ENCODE results near the gene UQCRC1. TPM values are rescaled to one million over a fixed set of nuclear protein-coding genes. Genes with fewer than 3 reads are reported as not detected.

The UQCRC1 gene
- total RNA-seq, 4 donors from 2014 or later: 195 to 346 (median 302) TPM

GRCh38 chr3:48572517-48572916, 36.9 kb downstream of the UQCRC1 start:
- Histone ChIP-seq H3K36me3 (no peaks in the 10 kb centered on the region), H3K4me3 (no peak overlapping the region), H3K27ac (no peak overlapping the region), H3K27me3 (no peaks in the 10 kb centered on the region), H3K9me3 (no peaks in the 10 kb centered on the region), H3K4me1 (no peaks in the 10 kb centered on the region)
- 100% methylated on average over 1 of the region's 7 CpGs for WGBS, 2 donors (ENCODE audit: low coverage in 1 of 2)
- no peak for TF ChIP-seq POLR2A (IDR thresholded peaks at IDR 0.05)
- TF ChIP-seq CTCF (IDR thresholded peaks at IDR 0.05): no peak
- no peak for TF ChIP-seq EP300 (IDR thresholded peaks at IDR 0.05)
- TF ChIP-seq POLR2AphosphoS5 (IDR thresholded peaks at IDR 0.05): no peak
- no peak for ATAC-seq

GRCh38 chr3:48571938-48572337, 37.5 kb downstream of the UQCRC1 start:
- ATAC-seq: no peak
- no peak overlapping the region for H3K4me3 ChIP-seq
- WGBS, 2 donors (ENCODE audit: low coverage in 1 of 2): 74 to 80% methylated on average over 1 to 3 of the region's 12 CpGs

DNA sequence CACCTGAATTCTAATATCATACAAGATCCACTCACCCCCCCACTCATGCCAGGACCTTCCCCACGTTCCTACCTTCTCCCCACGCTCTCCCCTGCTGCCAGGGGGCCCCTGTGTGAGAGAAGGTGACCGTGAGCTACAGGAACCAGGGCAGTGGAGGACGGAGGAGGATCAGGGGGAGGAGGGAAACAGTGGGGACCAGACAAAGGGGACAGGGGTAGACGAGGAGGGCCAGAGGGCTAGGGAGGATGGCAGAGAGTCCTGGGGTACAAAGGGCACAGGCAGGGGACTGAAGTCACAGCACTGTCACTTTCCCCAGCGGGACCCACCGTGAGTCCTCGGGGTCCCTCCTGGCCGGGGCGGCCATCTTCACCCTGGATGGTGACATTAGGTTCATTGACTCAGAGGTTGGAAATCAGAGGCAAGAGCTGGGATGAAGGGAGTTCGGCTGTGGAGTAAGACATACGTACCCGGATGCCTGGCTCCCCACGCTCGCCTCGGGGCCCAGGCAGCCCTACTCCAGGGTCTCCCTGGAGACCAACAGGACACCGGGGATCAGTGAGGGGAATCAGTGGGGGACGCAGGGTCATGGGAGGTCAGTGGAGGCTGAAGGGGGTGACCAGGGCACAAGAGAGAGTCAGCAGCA, 39.5 kb downstream of the UQCRC1 start:
- H3K4me3 ChIP-seq: no peak overlapping the region
- WGBS, 2 donors (ENCODE audit: low coverage in 1 of 2): 71 to 96% methylated on average over 5 to 9 of the region's 18 CpGs
- H3K27ac ChIP-seq: no peak overlapping the region
- ATAC-seq: no peak
- H3K36me3 ChIP-seq: no peaks in the 10 kb centered on the region
- no peaks in the 10 kb centered on the region for H3K27me3 ChIP-seq
- H3K4me1 ChIP-seq: no peaks in the 10 kb centered on the region
- H3K9me3 ChIP-seq: no peaks in the 10 kb centered on the region
- TF ChIP-seq CTCF (IDR thresholded peaks at IDR 0.05) (no peak), POLR2A (IDR thresholded peaks at IDR 0.05) (no peak), POLR2AphosphoS5 (IDR thresholded peaks at IDR 0.05) (no peak), EP300 (IDR thresholded peaks at IDR 0.05) (no peak)

More at GRCh38 chr3:48571938-48572337, 37.5 kb downstream of the UQCRC1 start:
- Histone ChIP-seq H3K27ac (no peak overlapping the region), H3K4me1 (no peaks in the 10 kb centered on the region), H3K27me3 (no peaks in the 10 kb centered on the region), H3K36me3 (no peaks in the 10 kb centered on the region), H3K9me3 (no peaks in the 10 kb centered on the region)
- TF ChIP-seq POLR2AphosphoS5 (IDR thresholded peaks at IDR 0.05): no peak
- no peak for TF ChIP-seq EP300 (IDR thresholded peaks at IDR 0.05)
- no peak for TF ChIP-seq CTCF (IDR thresholded peaks at IDR 0.05)
- TF ChIP-seq POLR2A (IDR thresholded peaks at IDR 0.05): no peak

- Histone ChIP-seq H3K4me1 (no peaks in the 10 kb centered on the region), H3K27ac (no peak overlapping the region), H3K36me3 (no peaks in the 10 kb centered on the region), H3K4me3 (no peak overlapping the region), H3K27me3 (no peaks in the 10 kb centered on the region), H3K9me3 (no peaks in the 10 kb centered on the region)
- no peak for TF ChIP-seq POLR2AphosphoS5 (IDR thresholded peaks at IDR 0.05)
- TF ChIP-seq EP300 (IDR thresholded peaks at IDR 0.05): no peak
- no peak for TF ChIP-seq CTCF (IDR thresholded peaks at IDR 0.05)
- no peak for TF ChIP-seq POLR2A (IDR thresholded peaks at IDR 0.05)
- 89 to 92% methylated on average over 2 to 5 of the region's 10 CpGs for WGBS, 2 donors (ENCODE audit: low coverage in 1 of 2)
- no peak for ATAC-seq
Observed at GRCh38 chr3:48569400-48569799, 40.0 kb downstream of the UQCRC1 start.

GRCh38 chr3:48568476-48568875, 41.0 kb downstream of the UQCRC1 start:
- no peak for ATAC-seq
- Histone ChIP-seq H3K27ac (no peak overlapping the region), H3K4me3 (no peak overlapping the region), H3K36me3 (no peaks in the 10 kb centered on the region), H3K27me3 (no peaks in the 10 kb centered on the region), H3K4me1 (no peaks in the 10 kb centered on the region), H3K9me3 (no peaks in the 10 kb centered on the region)
- no CpG with 5 or more reads among the region's 7 CpGs for WGBS, 2 donors (ENCODE audit: low coverage in 1 of 2)
- TF ChIP-seq CTCF (IDR thresholded peaks at IDR 0.05) (no peak), EP300 (IDR thresholded peaks at IDR 0.05) (no peak), POLR2AphosphoS5 (IDR thresholded peaks at IDR 0.05) (no peak), POLR2A (IDR thresholded peaks at IDR 0.05) (no peak)
